ENCODE data around the gene CCDC47. TPM values are rescaled to one million over a fixed set of nuclear protein-coding genes. Genes with fewer than 3 reads are reported as not detected.
A peak's percentile ranks its signal among the peaks of the same experiment; 100 is the strongest.

The CCDC47 gene
- total RNA-seq, 1 experiment from 2014 or later: 79.4 TPM

DNA sequence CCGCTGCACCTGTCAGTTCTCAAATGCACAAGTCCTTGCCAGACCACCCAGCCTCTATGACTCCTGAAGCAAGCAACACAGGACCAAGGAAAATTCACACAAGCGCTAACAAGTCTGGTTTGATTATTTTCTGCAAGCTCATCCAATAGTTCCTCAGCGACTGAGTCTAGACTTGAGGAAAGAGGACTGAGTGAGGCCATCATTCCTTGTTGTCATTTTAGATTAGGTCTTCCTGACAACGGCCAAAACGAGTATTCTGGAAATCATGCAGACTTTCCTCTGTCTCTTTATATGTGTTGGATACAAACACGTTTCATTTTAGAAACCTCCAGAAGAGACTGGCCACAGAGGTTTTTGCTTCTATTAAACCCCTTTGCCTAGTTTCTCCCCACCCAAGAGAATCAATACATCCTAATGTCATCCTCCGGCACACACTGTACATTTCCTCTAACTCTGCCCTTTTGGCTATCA lies 561 bp downstream of the CCDC47 start:
- no CpG with 5 or more reads among the region's 7 CpGs for WGBS (ENCODE audit: extremely low coverage, insufficient read length, low lambda C conversion rate)

More for the DNA sequence above, 561 bp downstream of the CCDC47 start:
- H3K23me2 ChIP-seq (ENCODE audit: insufficient read length, low read depth, low read length, poor library complexity, severe bottlenecking): peaks cover 9% of the 10 kb centered on the region
- H2BK5ac ChIP-seq (ENCODE audit: insufficient read length, low read length): no peak overlapping the region
- no peak overlapping the region for H2BK20ac ChIP-seq (ENCODE audit: low read depth, low read length, poor library complexity, severe bottlenecking)
- peak overlapping the region; percentile 98 for H3K4me2 ChIP-seq (ENCODE audit: insufficient read depth, insufficient read length, low read length)
- Mint-ChIP-seq H3K4me3 (peak overlapping the region; percentile 99 to 100), H3K27ac (peak overlapping the region; percentile 98 to 100 (median 99)), H3K27me3 (ENCODE audit: low read depth) (no peaks in the 10 kb centered on the region), H3K36me3 (ENCODE audit: insufficient read depth in 1 of 3, low read depth in 3 of 3) (peaks cover 23 to 28% (median 24%) of the 10 kb centered on the region in 3 experiments), H3K9me3 (no peaks in the 10 kb centered on the region), H3K4me1 (peaks cover 22 to 25% of the 10 kb centered on the region in 2 experiments)
- DNase-seq: no peak
- no peak overlapping the region for H4K5ac ChIP-seq (ENCODE audit: insufficient read length, low read depth, low read length)
- H2AK5ac ChIP-seq (ENCODE audit: insufficient read length, low read length): no peak overlapping the region
- H3K23ac ChIP-seq (ENCODE audit: insufficient read length, low read depth, low read length): no peak overlapping the region
- H3K27ac ChIP-seq (ENCODE audit: insufficient read length, low read depth, low read length): no peak overlapping the region
- H3K14ac ChIP-seq (ENCODE audit: insufficient read depth, low read length): no peak overlapping the region; the same call in 1 of the 2 replicates
- no peaks in the 10 kb centered on the region for H4K20me1 ChIP-seq (ENCODE audit: control insufficient read depth, insufficient read depth, insufficient read length)
- no peak overlapping the region for H4K91ac ChIP-seq (ENCODE audit: insufficient read length, low read depth, low read length)
- H3K27me3 ChIP-seq (ENCODE audit: insufficient read depth, low read length): no peaks in the 10 kb centered on the region
- H2BK15ac ChIP-seq (ENCODE audit: low read depth, low read length): no peak overlapping the region
- no peaks in the 10 kb centered on the region for H3K79me1 ChIP-seq (ENCODE audit: insufficient read depth, low read depth, low read length, poor library complexity, severe bottlenecking)
- no peaks in the 10 kb centered on the region; the same call in 1 of the 2 replicates for H3K4me1 ChIP-seq (ENCODE audit: insufficient read depth, low read length)
- no peaks in the 10 kb centered on the region for H3K9me3 ChIP-seq (ENCODE audit: control insufficient read depth, low read depth, low read length)
- H3T11ph ChIP-seq (ENCODE audit: low read length): no peak overlapping the region
- H3K18ac ChIP-seq (ENCODE audit: insufficient read length, low read depth, low read length): peak overlapping the region; percentile 5
- no peak overlapping the region for H3K4ac ChIP-seq (ENCODE audit: low read depth, low read length)
- H4K8ac ChIP-seq (replicated peaks; ENCODE audit: insufficient read length, low read depth, low read length): no peak overlapping the region
- H2AFZ ChIP-seq (ENCODE audit: low read length): no peak overlapping the region
- H2BK120ac ChIP-seq (ENCODE audit: low read depth, low read length, poor library complexity, severe bottlenecking): no peak overlapping the region
- no peak overlapping the region for H2BK12ac ChIP-seq (ENCODE audit: insufficient read length, low read depth, low read length)
- H3K56ac ChIP-seq (ENCODE audit: insufficient read length, low read depth, low read length): no peak overlapping the region
- H3K79me2 ChIP-seq (ENCODE audit: insufficient read depth, low read length): peaks cover 63% of the 10 kb centered on the region
- peak overlapping the region; percentile 77 for H3K9ac ChIP-seq (ENCODE audit: extremely low read depth, insufficient read length, low read length)
- TF ChIP-seq, protein P1, sequence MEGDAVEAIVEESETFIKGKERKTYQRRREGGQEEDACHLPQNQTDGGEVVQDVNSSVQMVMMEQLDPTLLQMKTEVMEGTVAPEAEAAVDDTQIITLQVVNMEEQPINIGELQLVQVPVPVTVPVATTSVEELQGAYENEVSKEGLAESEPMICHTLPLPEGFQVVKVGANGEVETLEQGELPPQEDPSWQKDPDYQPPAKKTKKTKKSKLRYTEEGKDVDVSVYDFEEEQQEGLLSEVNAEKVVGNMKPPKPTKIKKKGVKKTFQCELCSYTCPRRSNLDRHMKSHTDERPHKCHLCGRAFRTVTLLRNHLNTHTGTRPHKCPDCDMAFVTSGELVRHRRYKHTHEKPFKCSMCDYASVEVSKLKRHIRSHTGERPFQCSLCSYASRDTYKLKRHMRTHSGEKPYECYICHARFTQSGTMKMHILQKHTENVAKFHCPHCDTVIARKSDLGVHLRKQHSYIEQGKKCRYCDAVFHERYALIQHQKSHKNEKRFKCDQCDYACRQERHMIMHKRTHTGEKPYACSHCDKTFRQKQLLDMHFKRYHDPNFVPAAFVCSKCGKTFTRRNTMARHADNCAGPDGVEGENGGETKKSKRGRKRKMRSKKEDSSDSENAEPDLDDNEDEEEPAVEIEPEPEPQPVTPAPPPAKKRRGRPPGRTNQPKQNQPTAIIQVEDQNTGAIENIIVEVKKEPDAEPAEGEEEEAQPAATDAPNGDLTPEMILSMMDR (conservative IDR thresholded peaks at IDR 0.05): no peak
